Trophoblast cell (in vitro differentiated cells and primary cell): ENCODE results near the gene NIN.

ENCODE experiments used
- DNase-seq, 2 donors: peaks; one replicate each; pipeline ENCODE4 v3.0.0-alpha.2; 2016
- H2AFZ ChIP-seq: 2 replicates; pipeline ENCODE4 v1.6.1; 2013; ENCODE audit warnings: low read length, moderate library complexity, mild to moderate bottlenecking; ENCODE audit not compliant: insufficient read depth, poor library complexity
- H2AK5ac ChIP-seq: 2 replicates; pipeline ENCODE4 v1.6.1; 2013; ENCODE audit warnings: mild to moderate bottlenecking, low read length
- H2BK120ac ChIP-seq: 2 replicates; pipeline ENCODE4 v1.6.1; 2013; ENCODE audit warnings: low read length, mild to moderate bottlenecking, moderate library complexity; ENCODE audit not compliant: insufficient read depth, poor library complexity
- H2BK12ac ChIP-seq: 2 replicates; pipeline ENCODE4 v1.6.1; 2013; ENCODE audit warnings: mild to moderate bottlenecking, low read length, moderate library complexity
- H2BK5ac ChIP-seq: 2 replicates; pipeline ENCODE4 v1.6.1; 2013; ENCODE audit warnings: low read length, low read depth, moderate library complexity, mild to moderate bottlenecking; ENCODE audit not compliant: poor library complexity
- H3K14ac ChIP-seq: 2 replicates; pipeline ENCODE4 v1.6.1; 2013; ENCODE audit warnings: mild to moderate bottlenecking, low read length
- H3K18ac ChIP-seq: 2 replicates; pipeline ENCODE4 v1.6.1; 2013; ENCODE audit warnings: mild to moderate bottlenecking, low read length
- H3K23ac ChIP-seq: 2 replicates; pipeline ENCODE4 v1.6.1; 2013; ENCODE audit warnings: low read length
- H3K27ac ChIP-seq: 2 replicates; pipeline ENCODE4 v1.5.1; 2013; ENCODE audit warnings: low read depth, mild to moderate bottlenecking, inconsistent platforms, low read length, moderate library complexity
- H3K27me3 ChIP-seq: 2 replicates; pipeline ENCODE4 v1.6.1; 2013; ENCODE audit warnings: inconsistent platforms, mild to moderate bottlenecking, low read length, moderate library complexity; ENCODE audit not compliant: insufficient read depth
- H3K36me3 ChIP-seq, 2 experiments: 1 replicate in 1 of 2; 2 replicates in 1 of 2; pipeline ENCODE4 v1.6.1; 2013; ENCODE audit warnings: low read length in 2 of 2, mild to moderate bottlenecking in 2 of 2, moderate library complexity in 1 of 2; ENCODE audit not compliant: insufficient read depth in 2 of 2, control insufficient read depth in 1 of 2
- H3K4ac ChIP-seq: 2 replicates; pipeline ENCODE4 v1.6.1; 2013; ENCODE audit warnings: low read depth, mild to moderate bottlenecking, low read length, moderate library complexity
- H3K4me1 ChIP-seq, 2 experiments: 1 replicate in 1 of 2; 2 replicates in 1 of 2; pipeline ENCODE4 v1.6.1; 2013; ENCODE audit warnings: low read length in 2 of 2, mild to moderate bottlenecking in 2 of 2, moderate library complexity in 1 of 2; ENCODE audit not compliant: insufficient read depth in 2 of 2, control insufficient read depth in 1 of 2
- H3K4me2 ChIP-seq: 2 replicates; pipeline ENCODE4 v1.6.1; 2013; ENCODE audit warnings: inconsistent platforms, mild to moderate bottlenecking, low read length, moderate library complexity
- H3K4me3 ChIP-seq: 2 replicates; pipeline ENCODE4 v1.5.1; 2013; ENCODE audit warnings: mild to moderate bottlenecking, low read depth, low read length, inconsistent platforms
- H3K79me1 ChIP-seq: one replicate; pipeline ENCODE4 v1.6.1; 2013; ENCODE audit warnings: low read length
- H3K79me2 ChIP-seq: 2 replicates; pipeline ENCODE4 v1.6.1; 2013; ENCODE audit warnings: low read length, mild to moderate bottlenecking; ENCODE audit not compliant: control insufficient read depth, insufficient read depth, poor library complexity
- H3K9ac ChIP-seq: 2 replicates; pipeline ENCODE4 v1.6.1; 2013; ENCODE audit warnings: mild to moderate bottlenecking, low read length
- H3K9me3 ChIP-seq: 2 replicates; pipeline ENCODE4 v1.6.1; 2013; ENCODE audit warnings: low read depth, mild to moderate bottlenecking, control low read depth, inconsistent platforms, low read length; ENCODE audit not compliant: insufficient read depth
- H4K12ac ChIP-seq: 2 replicates; pipeline ENCODE4 v1.6.1; 2013; ENCODE audit warnings: low read depth, mild to moderate bottlenecking, low read length, moderate library complexity
- H4K8ac ChIP-seq: 2 replicates; pipeline ENCODE4 v1.6.1; 2013; ENCODE audit warnings: low read depth, mild to moderate bottlenecking, low read length, moderate library complexity
- H4K91ac ChIP-seq: one replicate; pipeline ENCODE4 v1.6.1; 2013; ENCODE audit warnings: low read depth, mild to moderate bottlenecking, low read length, moderate library complexity
- WGBS: extraction: QIAGEN DNeasy Blood & Tissue Kit; methylation state at CpG from one replicate; pipeline ENCODE4 v1.1.7; 2013; ENCODE audit warnings: missing lambda C conversion rate; ENCODE audit not compliant: insufficient read length, insufficient coverage; ENCODE audit errors: extremely low coverage; 5-methylcytosine and 5-hydroxymethylcytosine counted together

NIN gene

GRCh38 chr14:50759800-50760543 is 71.0 kb downstream of the NIN start:
- H3K27ac ChIP-seq = no peak overlapping the region
- no peaks in the 10 kb centered on the region for H3K27me3 ChIP-seq
- no peak overlapping the region for H2BK12ac ChIP-seq
- H3K4me3 ChIP-seq = no peak overlapping the region
- H3K9me3 ChIP-seq = no peaks in the 10 kb centered on the region
- H4K12ac ChIP-seq = no peak overlapping the region
- no peaks in the 10 kb centered on the region for H3K79me1 ChIP-seq
- H2BK5ac ChIP-seq = no peak overlapping the region
- no peak overlapping the region for H2AFZ ChIP-seq
- H3K4ac ChIP-seq = no peak overlapping the region
- no CpG with 5 or more reads among the region's 8 CpGs for WGBS
- no peak overlapping the region for H4K8ac ChIP-seq
- no peak overlapping the region for H3K4me2 ChIP-seq
- peaks cover 2 to 13% of the 10 kb centered on the region in 2 experiments for H3K36me3 ChIP-seq
- no peak for DNase-seq
- no peak overlapping the region for H3K18ac ChIP-seq
- H3K9ac ChIP-seq = no peak overlapping the region
- H3K4me1 ChIP-seq = no peaks in the 10 kb centered on the region
- H2BK120ac ChIP-seq = no peak overlapping the region
- H3K14ac ChIP-seq = no peak overlapping the region
- no peak overlapping the region for H4K91ac ChIP-seq
- no peak overlapping the region for H3K23ac ChIP-seq
- H2AK5ac ChIP-seq = no peak overlapping the region
- H3K79me2 ChIP-seq = no peaks in the 10 kb centered on the region

GRCh38 chr14:50758945-50759344 is 72.0 kb downstream of the NIN start:
- Histone ChIP-seq H4K12ac (no peak overlapping the region), H2BK12ac (no peak overlapping the region), H3K4me2 (no peak overlapping the region), H3K4me3 (no peak overlapping the region), H3K14ac (no peak overlapping the region), H4K8ac (no peak overlapping the region), H3K23ac (no peak overlapping the region), H3K9ac (no peak overlapping the region), H3K27ac (no peak overlapping the region), H3K36me3 (peaks cover 2 to 13% of the 10 kb centered on the region in 2 experiments), H4K91ac (no peak overlapping the region), H3K27me3 (no peaks in the 10 kb centered on the region), H3K4ac (no peak overlapping the region), H3K4me1 (no peaks in the 10 kb centered on the region), H2BK120ac (no peak overlapping the region), H3K18ac (no peak overlapping the region), H3K79me2 (no peaks in the 10 kb centered on the region), H3K79me1 (no peaks in the 10 kb centered on the region), H3K9me3 (no peaks in the 10 kb centered on the region), H2AK5ac (no peak overlapping the region), H2AFZ (no peak overlapping the region), H2BK5ac (no peak overlapping the region)
- no peak for DNase-seq
- WGBS = no CpG with 5 or more reads among the region's 5 CpGs

GRCh38 chr14:50758305-50758704 is 72.7 kb downstream of the NIN start:
- no peaks in the 10 kb centered on the region for H3K4me1 ChIP-seq
- H3K4me3 ChIP-seq = no peak overlapping the region
- H3K23ac ChIP-seq = no peak overlapping the region
- no peaks in the 10 kb centered on the region for H3K27me3 ChIP-seq
- H3K18ac ChIP-seq = no peak overlapping the region
- DNase-seq = no peak
- H3K9me3 ChIP-seq = no peaks in the 10 kb centered on the region
- H3K4ac ChIP-seq = no peak overlapping the region
- no peak overlapping the region for H2AFZ ChIP-seq
- H2AK5ac ChIP-seq = no peak overlapping the region
- no peak overlapping the region for H3K27ac ChIP-seq
- H3K14ac ChIP-seq = no peak overlapping the region
- H4K8ac ChIP-seq = no peak overlapping the region
- no CpG with 5 or more reads among the region's 7 CpGs for WGBS
- H2BK5ac ChIP-seq = no peak overlapping the region
- no peak overlapping the region for H3K4me2 ChIP-seq
- H3K36me3 ChIP-seq = peaks cover 2 to 13% of the 10 kb centered on the region in 2 experiments
- no peaks in the 10 kb centered on the region for H3K79me2 ChIP-seq
- no peaks in the 10 kb centered on the region for H3K79me1 ChIP-seq
- H2BK12ac ChIP-seq = no peak overlapping the region
- no peak overlapping the region for H4K91ac ChIP-seq
- no peak overlapping the region for H4K12ac ChIP-seq
- H2BK120ac ChIP-seq = no peak overlapping the region
- no peak overlapping the region for H3K9ac ChIP-seq

- Histone ChIP-seq H3K9me3 (no peaks in the 10 kb centered on the region), H3K23ac (no peak overlapping the region), H2BK12ac (no peak overlapping the region), H3K18ac (no peak overlapping the region), H3K27ac (no peak overlapping the region), H3K9ac (no peak overlapping the region), H3K4me3 (no peak overlapping the region), H3K79me2 (no peaks in the 10 kb centered on the region), H3K36me3 (peaks cover 2 to 13% of the 10 kb centered on the region in 2 experiments), H2AFZ (no peak overlapping the region), H3K79me1 (no peaks in the 10 kb centered on the region), H3K27me3 (no peaks in the 10 kb centered on the region), H3K4me2 (no peak overlapping the region), H4K91ac (no peak overlapping the region), H2AK5ac (no peak overlapping the region), H4K12ac (no peak overlapping the region), H3K4me1 (no peaks in the 10 kb centered on the region), H3K14ac (no peak overlapping the region), H4K8ac (no peak overlapping the region), H2BK5ac (no peak overlapping the region), H2BK120ac (no peak overlapping the region), H3K4ac (no peak overlapping the region)
- no peak for DNase-seq
- WGBS = no CpG with 5 or more reads among the region's 4 CpGs
Observed at GRCh38 chr14:50757702-50758101, 73.3 kb downstream of the NIN start.
